ENCODE results near the gene PPIF. TPM values are rescaled to one million over a fixed set of nuclear protein-coding genes. Genes with fewer than 3 reads are reported as not detected.

PPIF gene
- total RNA-seq (50.4 and 50.7 TPM in 2 replicates), polyA plus RNA-seq (100 and 199 TPM in 2 replicates), polyA minus RNA-seq (59.7 and 87.4 TPM in 2 replicates)
- 12.5 TPM for total RNA-seq (2013)

DNA sequence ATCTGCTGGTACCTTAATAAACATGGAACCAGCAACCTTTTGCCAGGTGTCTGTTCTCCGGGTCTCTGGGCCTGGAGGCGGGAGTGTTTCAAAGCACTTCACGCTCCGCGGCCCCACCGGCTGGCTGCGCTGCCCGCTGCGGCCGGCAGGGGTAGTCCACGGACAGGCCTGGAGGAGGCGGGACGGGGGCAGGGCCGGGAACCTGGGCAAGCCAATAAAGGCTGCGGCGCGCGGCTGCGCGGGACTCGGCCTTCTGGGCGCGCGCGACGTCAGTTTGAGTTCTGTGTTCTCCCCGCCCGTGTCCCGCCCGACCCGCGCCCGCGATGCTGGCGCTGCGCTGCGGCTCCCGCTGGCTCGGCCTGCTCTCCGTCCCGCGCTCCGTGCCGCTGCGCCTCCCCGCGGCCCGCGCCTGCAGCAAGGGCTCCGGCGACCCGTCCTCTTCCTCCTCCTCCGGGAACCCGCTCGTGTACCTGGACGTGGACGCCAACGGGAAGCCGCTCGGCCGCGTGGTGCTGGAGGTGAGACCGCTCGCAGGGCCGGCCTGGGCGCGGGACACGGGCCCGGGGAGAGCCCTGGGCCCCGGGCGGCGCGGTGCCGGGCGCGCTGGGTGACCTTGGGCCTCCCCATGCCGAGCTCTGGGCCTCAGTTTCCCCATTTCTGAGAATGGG is at the start of gene PPIF:
Gene PPIF (plus strand): TSS at position 244 of the 668 bp plus-strand sequence. CDS start 80 bp downstream, at position 324.
- TF ChIP-seq EZH2 (IDR thresholded peaks at IDR 0.05; ENCODE audit: borderline replicate concordance, insufficient read depth, low read depth, low read length, poor library complexity, severe bottlenecking): no peak
- TF ChIP-seq, protein P1, sequence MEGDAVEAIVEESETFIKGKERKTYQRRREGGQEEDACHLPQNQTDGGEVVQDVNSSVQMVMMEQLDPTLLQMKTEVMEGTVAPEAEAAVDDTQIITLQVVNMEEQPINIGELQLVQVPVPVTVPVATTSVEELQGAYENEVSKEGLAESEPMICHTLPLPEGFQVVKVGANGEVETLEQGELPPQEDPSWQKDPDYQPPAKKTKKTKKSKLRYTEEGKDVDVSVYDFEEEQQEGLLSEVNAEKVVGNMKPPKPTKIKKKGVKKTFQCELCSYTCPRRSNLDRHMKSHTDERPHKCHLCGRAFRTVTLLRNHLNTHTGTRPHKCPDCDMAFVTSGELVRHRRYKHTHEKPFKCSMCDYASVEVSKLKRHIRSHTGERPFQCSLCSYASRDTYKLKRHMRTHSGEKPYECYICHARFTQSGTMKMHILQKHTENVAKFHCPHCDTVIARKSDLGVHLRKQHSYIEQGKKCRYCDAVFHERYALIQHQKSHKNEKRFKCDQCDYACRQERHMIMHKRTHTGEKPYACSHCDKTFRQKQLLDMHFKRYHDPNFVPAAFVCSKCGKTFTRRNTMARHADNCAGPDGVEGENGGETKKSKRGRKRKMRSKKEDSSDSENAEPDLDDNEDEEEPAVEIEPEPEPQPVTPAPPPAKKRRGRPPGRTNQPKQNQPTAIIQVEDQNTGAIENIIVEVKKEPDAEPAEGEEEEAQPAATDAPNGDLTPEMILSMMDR (IDR thresholded peaks at IDR 0.05): peak; percentile 90
- H3K36me3 ChIP-seq (replicated peaks in 1 of 2; ENCODE audit: control extremely low read depth in 1 of 2, control insufficient read depth in 1 of 2, extremely low read depth in 1 of 2, insufficient read depth in 2 of 2, low read length in 1 of 2): peaks cover 0 to 40% of the 10 kb centered on the region in 2 experiments
- H2AFZ ChIP-seq (ENCODE audit: insufficient read depth, low read depth, low read length, poor library complexity, severe bottlenecking): peak within 1 kb of the TSS; percentile 81
- peaks cover 10% of the 10 kb centered on the region for H4K20me1 ChIP-seq (ENCODE audit: control insufficient read depth, insufficient read depth, low read length, poor library complexity, severe bottlenecking)
- ATAC-seq (ENCODE audit: low read depth): peak; percentile 97
- H3K9ac ChIP-seq (ENCODE audit: low read length): peak within 1 kb of the TSS; percentile 95
- H3K4me3 Mint-ChIP-seq: peak within 1 kb of the TSS; percentile 88
- peak within 1 kb of the TSS; percentile 84 to 92 for H3K27ac ChIP-seq (ENCODE audit: low read length in 2 of 2)
- ChIA-PET POLR2A (interaction anchor here (0.5 to 1.6 kb wide), 6 partner anchors 29 to 276 kb away, joined by 3 to 6 read pairs (median 4); no protein-coding TSS in a partner anchor), CTCF (interaction anchor here (0.6 to 3.8 kb wide), 5 partner anchors 11 to 105 kb away, joined by 3 to 15 read pairs (median 4); no protein-coding TSS in a partner anchor)
- peak; percentile 95 for DNase-seq
- intact Hi-C loops (cut with micrococcal nuclease): loop anchor here (1.0 to 5.0 kb wide), 6 partner anchors 16 to 1318 kb away; partner anchors contain the start of genes POLR3A and ZMIZ1
- peak within 1 kb of the TSS; percentile 100 for H3K4me2 ChIP-seq (replicated peaks; ENCODE audit: low read depth, low read length, poor library complexity, severe bottlenecking)
- WGBS (ENCODE audit: insufficient coverage): under 1% methylated on average over 77 of the region's 77 CpGs
- H3K4me1 ChIP-seq (ENCODE audit: control insufficient read depth in 2 of 2, insufficient read depth in 2 of 2, low read length in 2 of 2): peaks cover 14 to 26% of the 10 kb centered on the region in 2 donors
- H3K4me3 ChIP-seq (ENCODE audit: control extremely low read depth in 1 of 5, extremely low read depth in 1 of 5, insufficient read depth in 1 of 5, low read depth in 2 of 5, low read length in 4 of 5): peak within 1 kb of the TSS; percentile 9 to 89 (median 69)
- peaks cover 27% of the 10 kb centered on the region for H3K4me1 Mint-ChIP-seq
- peaks cover 26% of the 10 kb centered on the region for H3K79me2 ChIP-seq (ENCODE audit: control insufficient read depth, insufficient read depth, low read length)
- H3K27ac Mint-ChIP-seq: peak within 1 kb of the TSS; percentile 93
- no peaks in the 10 kb centered on the region for H3K27me3 Mint-ChIP-seq
- no peaks in the 10 kb centered on the region for H3K9me3 Mint-ChIP-seq (ENCODE audit: insufficient read depth)
- H3K9me3 ChIP-seq (ENCODE audit: control extremely low read depth in 1 of 3, control insufficient read depth in 2 of 3, insufficient read depth in 1 of 3, low read length in 2 of 3): no peaks in the 10 kb centered on the region
- no peaks in the 10 kb centered on the region for H3K27me3 ChIP-seq (replicated peaks in 1 of 4; ENCODE audit: control extremely low read depth in 1 of 4, control insufficient read depth in 3 of 4, insufficient read depth in 4 of 4, low read length in 3 of 4)
